Posterior vena cava (tissue), 2 donors: ENCODE data around the gene MT1HL1. TPM values are rescaled to one million over a fixed set of nuclear protein-coding genes. Genes with fewer than 3 reads are reported as not detected.

Experiments used
- DNase-seq: peaks from one replicate; pipeline ENCODE4 v3.0.0-alpha.2; 2020; ENCODE audit warnings: low spot score
- intact Hi-C, 2 donors: fragments of 100-400 bp; cut with DNase I; formaldehyde crosslinking; loops; one replicate each; pipeline versions ENCODE4 v1.14.1 to v1.14.2; 2022 to 2023
- total RNA-seq, 2 donors: library from RNA; stranded (reverse); fragmentation: NEBNext Ultra II Directional; extraction: Animal tissue kit (Norgen Biotek cat#: 25700); gene quantifications; one replicate each; pipeline ENCODE4 v1.2.1, GENCODE V29; 2021
- donor health status: DM: yes; HTN: yes; CAD: no.
- donor health status: DM: yes; HTN: yes; CAD: no.

The MT1HL1 gene
- total RNA-seq, 2 donors from 2014 or later: not detected

GRCh38 chr1:237029240-237029639 is 25.0 kb upstream of the MT1HL1 start:
- intact Hi-C loops: no loop called here
- DNase-seq: no peak

- DNase-seq: no peak
- intact Hi-C loops: no loop called here
Observed at GRCh38 chr1:237025358-237026074, 21.3 kb upstream of the MT1HL1 start.

- intact Hi-C loops: no loop called here
Observed at GRCh38 chr1:237018896-237019295, 14.7 kb upstream of the MT1HL1 start.

GRCh38 chr1:237016626-237017025 is 12.4 kb upstream of the MT1HL1 start:
- no peak for DNase-seq
- intact Hi-C loops: no loop called here

More at GRCh38 chr1:237018896-237019295, 14.7 kb upstream of the MT1HL1 start:
- no peak for DNase-seq

GRCh38 chr1:237013608-237014007 is 9.4 kb upstream of the MT1HL1 start:
- intact Hi-C loops: no loop called here
- DNase-seq: no peak

DNA sequence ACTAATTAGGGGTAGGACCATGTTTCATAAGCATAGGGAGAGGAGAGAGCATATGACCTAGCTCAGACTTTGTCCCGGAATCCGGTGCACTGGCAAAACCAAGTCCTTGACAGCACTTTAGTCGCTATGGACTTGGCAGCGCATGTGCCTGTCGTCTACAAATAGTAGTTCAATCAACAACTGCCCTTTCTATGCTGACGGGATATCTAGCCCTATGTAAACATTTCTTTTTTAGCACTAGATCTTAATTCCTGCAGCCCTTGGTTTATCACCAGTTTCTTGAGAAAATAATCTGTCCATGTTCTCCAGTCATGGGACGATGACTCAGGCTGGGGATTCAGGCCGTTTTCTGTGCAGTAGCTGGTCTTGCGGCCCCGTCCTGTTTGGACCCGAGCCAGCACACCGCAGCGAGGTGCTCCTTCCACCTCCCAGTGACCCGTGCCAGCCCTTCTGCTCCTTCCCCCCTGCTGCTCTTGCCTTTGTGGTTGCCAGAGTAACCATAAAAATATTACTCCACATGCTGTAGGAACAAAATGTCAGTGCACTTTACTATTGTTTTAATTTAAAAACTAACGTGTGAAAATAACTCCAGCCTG is 8.6 kb upstream of the MT1HL1 start:
- intact Hi-C loops: no loop called here
- no peak for DNase-seq

DNA sequence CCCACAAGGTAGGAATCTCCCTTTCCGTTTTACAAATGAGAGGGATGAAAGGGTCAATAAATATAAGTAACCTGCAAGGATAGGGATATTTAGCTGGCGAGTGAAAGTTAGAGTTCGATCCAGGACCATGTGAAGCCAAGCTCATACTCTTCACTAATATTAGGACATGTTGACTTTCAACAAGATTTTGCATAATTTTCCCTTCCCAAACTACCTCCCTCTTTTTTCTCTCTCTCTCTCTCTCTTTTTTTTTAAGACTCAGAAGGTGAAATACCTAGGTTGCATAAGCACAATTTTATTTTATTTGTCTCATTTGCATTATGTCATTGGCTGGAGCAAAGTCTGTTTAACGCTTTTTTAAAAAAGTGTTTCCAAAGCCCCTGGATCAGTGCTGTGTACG is 8.1 kb upstream of the MT1HL1 start:
- no peak for DNase-seq
- intact Hi-C loops: no loop called here

DNA sequence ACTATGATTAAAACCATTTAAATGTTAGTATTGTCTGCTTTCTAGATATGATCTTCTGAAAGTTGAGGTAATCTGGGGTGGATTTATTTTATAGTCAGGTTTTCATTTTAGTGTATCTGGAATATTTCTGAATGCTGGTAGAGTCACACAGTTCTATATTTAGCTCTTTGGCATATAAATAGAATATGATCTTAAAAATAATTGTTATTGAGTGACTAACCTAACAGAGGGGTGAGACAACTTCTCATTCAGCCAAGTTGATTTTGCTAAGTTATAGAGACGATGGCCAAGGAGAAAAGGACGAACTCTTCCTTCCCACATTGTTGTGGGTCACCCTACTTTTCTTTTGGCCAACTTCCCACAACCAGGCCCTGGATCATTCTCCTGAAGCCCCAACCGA is 7.2 kb upstream of the MT1HL1 start:
- no peak for DNase-seq
- intact Hi-C loops: no loop called here

- intact Hi-C loops: no loop called here
- no peak for DNase-seq
Observed at GRCh38 chr1:237009611-237010010, 5.4 kb upstream of the MT1HL1 start.

DNA sequence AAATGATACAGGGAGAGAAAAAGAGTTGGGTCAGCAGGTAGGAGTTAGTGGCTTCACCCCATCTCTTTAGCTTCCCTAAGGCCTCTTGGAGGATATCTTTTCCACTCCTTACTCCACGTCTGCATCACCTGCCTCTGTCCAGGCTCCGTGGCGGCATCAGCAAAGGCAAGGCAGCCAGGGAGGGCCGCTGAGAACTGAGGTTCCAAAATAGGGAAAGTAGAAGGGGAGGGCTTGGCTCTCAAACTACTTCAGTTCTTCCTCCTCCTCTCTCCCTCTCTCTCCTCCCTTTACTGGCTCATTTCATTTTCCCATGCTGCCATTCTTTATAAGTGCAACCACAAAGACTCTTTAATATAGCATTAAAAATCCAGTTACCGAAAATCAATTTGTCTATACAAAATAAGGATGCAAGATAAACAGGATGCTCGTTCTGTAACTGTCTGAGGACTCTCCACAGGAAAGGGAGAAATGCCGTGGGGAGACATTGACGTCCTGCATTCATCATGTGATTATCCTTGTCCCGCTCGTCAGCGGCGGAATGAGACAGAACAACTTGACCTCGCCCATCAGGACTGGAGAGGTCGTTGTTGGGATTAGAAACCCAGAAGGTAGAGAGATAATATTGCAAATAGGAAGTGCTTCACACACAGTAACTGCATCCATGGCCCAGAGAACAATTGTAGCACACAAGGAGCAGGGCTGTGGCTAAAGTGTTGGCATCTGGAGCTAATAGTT is 3.1 kb upstream of the MT1HL1 start:
- DNase-seq: no peak
- intact Hi-C loops: no loop called here

GRCh38 chr1:237005674-237006073 is 1.4 kb upstream of the MT1HL1 start:
- DNase-seq: no peak
- intact Hi-C loops: no loop called here

DNA sequence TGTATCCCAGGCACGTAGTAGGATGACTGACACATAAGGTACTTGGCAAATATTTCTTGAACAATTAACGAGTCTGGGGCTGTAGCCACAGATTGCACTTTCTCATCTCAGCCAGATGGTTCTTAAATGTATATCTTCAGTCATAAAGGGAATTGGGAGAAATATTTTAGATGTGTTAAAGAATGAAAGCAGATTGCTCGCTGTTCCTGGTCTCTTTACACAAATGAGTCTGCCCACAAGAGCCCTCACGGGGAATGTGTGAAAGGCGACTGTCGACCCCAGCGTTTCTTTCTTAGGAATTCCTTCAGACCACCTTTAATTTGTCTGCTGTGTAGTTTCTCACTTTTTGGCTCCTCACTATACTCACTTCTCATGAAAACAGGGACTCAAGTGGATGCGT is 725 bp downstream of the MT1HL1 start:
- DNase-seq: no peak
- intact Hi-C loops: no loop called here

DNA sequence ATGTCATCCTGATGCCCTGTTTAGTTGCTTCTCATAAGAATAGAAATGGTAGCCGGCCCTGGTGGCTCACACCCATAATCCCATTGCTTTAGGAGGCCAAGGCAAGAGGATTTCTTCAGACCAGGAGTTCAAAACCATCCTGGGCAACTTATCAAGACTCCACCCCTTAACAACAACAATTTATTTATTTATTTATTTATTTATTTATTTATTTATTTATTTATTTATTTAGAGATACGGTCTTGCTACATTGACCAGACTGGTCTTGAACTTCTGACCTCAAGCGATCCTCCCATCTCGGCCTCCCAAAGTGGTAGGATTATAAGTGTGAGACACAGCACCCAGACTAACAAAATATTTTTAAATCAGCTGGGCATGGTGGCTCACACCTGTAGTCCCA is 4.0 kb downstream of the MT1HL1 start:
- intact Hi-C loops: no loop called here
- no peak for DNase-seq

DNA sequence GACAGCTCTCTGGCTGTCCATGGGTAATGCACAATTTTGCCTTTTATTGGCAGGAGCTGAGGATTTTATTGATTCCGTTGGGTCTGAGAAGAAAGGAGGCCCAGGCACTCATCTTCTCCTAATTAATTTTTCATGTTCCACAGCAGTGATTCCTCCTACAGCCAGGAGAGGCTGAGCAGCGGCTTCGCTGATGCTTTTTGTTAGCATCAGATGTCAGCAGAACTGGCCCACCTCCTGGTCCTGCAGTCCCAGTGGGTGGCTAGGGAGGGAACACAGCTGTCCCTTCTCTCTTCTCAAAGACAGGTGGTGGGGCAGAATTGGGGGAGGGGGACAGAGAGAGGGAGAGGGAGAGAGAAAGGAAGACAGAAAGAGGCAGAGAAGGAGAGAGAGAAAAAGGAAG is 5.7 kb downstream of the MT1HL1 start:
- intact Hi-C loops: no loop called here
- DNase-seq: no peak

- intact Hi-C loops: loop anchor here in 1 of 2 donors (2.0 kb wide), 1 partner anchor 31 kb away; no protein-coding TSS in a partner anchor
- no peak for DNase-seq
Observed at GRCh38 chr1:236997882-236998281, 6.4 kb downstream of the MT1HL1 start.

- no peak for DNase-seq
- intact Hi-C loops: loop anchor here in 1 of 2 donors (2.0 kb wide), 1 partner anchor 31 kb away; no protein-coding TSS in a partner anchor
Observed at GRCh38 chr1:236997361-236997760, 6.9 kb downstream of the MT1HL1 start.

DNA sequence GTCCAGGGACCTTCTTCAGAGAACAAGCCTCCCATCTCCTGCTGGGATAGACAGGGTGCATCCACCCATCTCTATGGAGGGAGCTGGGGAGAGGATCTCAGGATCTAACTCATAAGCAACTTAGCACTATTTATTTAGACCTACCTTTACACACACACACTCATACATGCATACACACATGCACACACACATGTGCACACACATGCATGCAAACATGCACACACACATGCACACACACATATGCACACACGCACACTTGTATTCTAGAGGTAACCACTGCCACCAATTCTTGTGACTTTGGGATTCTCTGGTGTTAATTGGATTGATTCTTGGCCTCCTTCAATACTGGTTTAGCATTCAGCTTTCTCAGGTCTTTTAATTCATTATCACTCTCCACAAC is 9.8 kb downstream of the MT1HL1 start:
- no peak for DNase-seq
- intact Hi-C loops: no loop called here

DNA sequence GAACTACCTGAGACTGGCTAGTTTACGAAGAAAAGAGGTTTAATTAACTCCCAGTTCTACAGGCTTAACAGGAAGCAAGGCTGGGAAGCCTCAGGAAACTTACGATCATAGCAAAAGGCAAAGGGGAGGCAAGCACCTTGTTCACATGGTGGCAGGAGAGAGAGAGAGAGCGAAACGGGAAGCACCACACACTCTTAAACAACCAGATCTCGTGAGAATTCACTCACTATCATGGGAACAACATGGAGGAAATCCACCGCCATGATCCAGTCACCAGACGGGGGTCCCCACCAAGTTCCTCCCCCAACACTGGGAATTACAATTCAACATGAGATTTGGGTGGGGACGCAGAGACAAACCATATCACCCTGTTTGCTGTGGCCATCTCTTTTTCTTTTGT is 11.8 kb downstream of the MT1HL1 start:
- DNase-seq: no peak
- intact Hi-C loops: no loop called here

- no peak for DNase-seq
- intact Hi-C loops: no loop called here
Observed at GRCh38 chr1:236990052-236990445, 14.2 kb downstream of the MT1HL1 start.

DNA sequence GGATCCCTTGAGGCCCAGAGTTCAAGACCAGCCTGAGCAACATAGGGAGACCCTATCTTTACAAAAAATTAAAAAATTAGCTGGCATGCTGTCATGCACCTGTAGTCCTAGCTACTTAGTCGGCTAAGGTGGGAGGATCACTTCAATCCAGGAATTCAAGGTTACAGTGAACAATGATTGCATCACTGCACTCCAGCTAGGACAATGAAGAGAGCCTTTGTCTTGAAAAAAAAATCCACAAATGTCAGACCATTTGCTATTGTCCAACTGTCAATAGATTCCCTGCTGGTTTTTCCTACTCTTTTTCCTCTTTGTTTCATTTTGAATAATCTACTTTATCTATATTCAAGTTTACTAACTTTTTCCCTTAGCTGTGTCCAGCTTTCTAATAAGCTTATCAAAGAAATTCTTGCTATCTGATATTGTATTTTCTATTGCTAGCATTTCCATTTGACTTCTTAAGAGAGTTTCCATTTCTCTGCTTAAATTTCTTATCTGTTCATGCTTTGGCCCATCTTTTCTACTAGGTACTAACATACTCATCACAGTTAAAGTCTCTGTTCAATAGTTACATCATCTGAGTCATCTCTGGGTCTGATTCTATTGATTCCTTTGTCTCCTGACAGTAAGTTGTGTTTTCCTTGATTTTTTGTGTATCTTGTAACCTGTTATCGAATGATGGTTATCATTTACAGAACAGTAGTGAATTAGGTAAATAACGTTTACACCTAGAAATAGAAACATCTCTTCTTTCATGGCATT is 14.8 kb downstream of the MT1HL1 start:
- DNase-seq: no peak
- intact Hi-C loops: no loop called here
